DOHH2 (cell line): Measurements from ENCODE around the gene FBXL17.

Source experiments
- H3F3A ChIP-seq: fragments of 200-600 bp; sonication (generic), shearing (Covaris generic); 2 replicates; pipeline ENCODE4 v1.6.0; 2016; ENCODE audit warnings: antibody characterized with exemption, mild to moderate bottlenecking; ENCODE audit not compliant: control insufficient read depth, insufficient read depth
- H3K27ac ChIP-seq: fragments of 200-600 bp; sonication (generic); 2 replicates; pipeline ENCODE4 v1.5.1; 2014; ENCODE audit warnings: low read depth, mild to moderate bottlenecking, low read length, moderate library complexity
- H3K27me3 ChIP-seq: fragments of 200-600 bp; sonication (generic); 2 replicates; pipeline ENCODE4 v1.6.1; 2014; ENCODE audit warnings: mild to moderate bottlenecking, low read length, mixed read lengths; ENCODE audit not compliant: control insufficient read depth
- H3K36me3 ChIP-seq: fragments of 200-600 bp; sonication (generic); 2 replicates; pipeline ENCODE4 v1.6.1; 2014; ENCODE audit warnings: mild to moderate bottlenecking, low read length, moderate library complexity, mixed read lengths; ENCODE audit not compliant: control insufficient read depth
- H3K4me1 ChIP-seq: fragments of 200-600 bp; sonication (generic); 2 replicates; pipeline ENCODE4 v1.6.1; 2014; ENCODE audit warnings: mild to moderate bottlenecking, low read length, mixed read lengths; ENCODE audit not compliant: control insufficient read depth
- H3K4me2 ChIP-seq: fragments of 200-600 bp; sonication (generic); 2 replicates; pipeline ENCODE4 v1.6.0; 2014; ENCODE audit warnings: mild to moderate bottlenecking, low read length, moderate library complexity
- H3K4me3 ChIP-seq: fragments of 200-600 bp; sonication (generic); 2 replicates; pipeline ENCODE4 v1.5.1; 2014; ENCODE audit warnings: mild to moderate bottlenecking, low read length, mixed read lengths
- H3K79me2 ChIP-seq: fragments of 200-600 bp; sonication (generic); 2 replicates; pipeline ENCODE4 v1.6.1; 2014; ENCODE audit warnings: mild to moderate bottlenecking, low read length, mixed read lengths; ENCODE audit not compliant: control insufficient read depth
- H3K9me2 ChIP-seq: fragments of 200-600 bp; sonication (generic); replicated peaks from 2 replicates; pipeline ENCODE4 v1.6.1; 2014; ENCODE audit warnings: mild to moderate bottlenecking, low read length, mixed read lengths; ENCODE audit not compliant: control insufficient read depth
- H3K9me3 ChIP-seq: fragments of 200-600 bp; sonication (generic); 2 replicates; pipeline ENCODE4 v1.6.1; 2014; ENCODE audit warnings: antibody characterized with exemption, low read length, mixed read lengths; ENCODE audit not compliant: control insufficient read depth, insufficient read depth
- H4K20me1 ChIP-seq: fragments of 200-600 bp; sonication (generic); 2 replicates; pipeline ENCODE4 v1.6.0; 2014; ENCODE audit warnings: low read depth, mild to moderate bottlenecking, antibody characterized with exemption, low read length, moderate library complexity; ENCODE audit not compliant: control insufficient read depth, insufficient read depth
- CTCF ChIP-seq: fragments of 200-600 bp; sonication (generic); IDR thresholded peaks from one replicate; pipeline ENCODE4 v1.5.1; 2014; ENCODE audit warnings: antibody characterized with exemption, mild to moderate bottlenecking, low read depth, low read length; ENCODE audit not compliant: poor library complexity, severe bottlenecking
- EZH2phosphoT487 ChIP-seq: fragments of 200-600 bp; sonication (generic); IDR thresholded peaks from 2 replicates; pipeline ENCODE4 v1.6.1; 2017; ENCODE audit warnings: borderline replicate concordance, mild to moderate bottlenecking, antibody characterized with exemption, low read length, moderate library complexity, mixed read lengths

FBXL17 gene

GRCh38 chr5:107925200-107925599 lies 456.7 kb downstream of the FBXL17 start:
- Histone ChIP-seq H3K27me3 (no peaks in the 10 kb centered on the region), H3K4me1 (no peaks in the 10 kb centered on the region), H3K36me3 (no peaks in the 10 kb centered on the region), H3K27ac (no peak overlapping the region), H3F3A (no peaks in the 10 kb centered on the region), H3K4me2 (no peak overlapping the region), H3K9me3 (no peaks in the 10 kb centered on the region), H4K20me1 (no peaks in the 10 kb centered on the region), H3K9me2 (no peaks in the 10 kb centered on the region), H3K79me2 (no peaks in the 10 kb centered on the region), H3K4me3 (no peak overlapping the region)
- TF ChIP-seq CTCF (no peak), EZH2phosphoT487 (no peak)

GRCh38 chr5:107919969-107920368 lies 461.9 kb downstream of the FBXL17 start:
- Histone ChIP-seq H3K36me3 (no peaks in the 10 kb centered on the region), H3F3A (no peaks in the 10 kb centered on the region), H3K4me2 (no peak overlapping the region), H3K79me2 (no peaks in the 10 kb centered on the region), H3K9me3 (no peaks in the 10 kb centered on the region), H3K4me3 (no peak overlapping the region), H3K9me2 (no peaks in the 10 kb centered on the region), H3K27ac (no peak overlapping the region), H3K4me1 (no peaks in the 10 kb centered on the region), H4K20me1 (no peaks in the 10 kb centered on the region; the same call in 1 of the 2 replicates), H3K27me3 (no peaks in the 10 kb centered on the region)
- TF ChIP-seq CTCF: no peak
- no peak for TF ChIP-seq EZH2phosphoT487

DNA sequence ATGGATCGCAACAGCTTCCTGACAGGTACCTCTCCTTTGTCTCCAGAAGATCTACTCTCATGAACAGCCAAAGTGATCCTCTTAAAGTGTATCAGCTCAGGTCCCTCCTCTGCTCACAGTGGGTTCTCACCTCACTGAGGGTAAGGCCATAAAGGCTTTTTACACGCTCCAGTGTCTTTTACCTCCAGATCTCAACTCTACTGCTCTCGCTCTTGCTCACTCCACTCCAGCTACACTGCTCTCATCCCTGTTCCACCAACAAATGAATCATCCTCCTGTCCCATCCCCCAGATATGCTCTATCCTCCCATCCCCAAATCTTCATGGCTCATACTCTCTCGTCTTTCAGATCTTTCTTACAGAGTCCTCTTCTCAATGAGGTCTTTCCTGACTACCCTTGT lies 462.5 kb downstream of the FBXL17 start:
- H3K36me3 ChIP-seq: no peaks in the 10 kb centered on the region
- no peaks in the 10 kb centered on the region for H3K9me2 ChIP-seq
- H3K9me3 ChIP-seq: no peaks in the 10 kb centered on the region
- H3K4me2 ChIP-seq: no peak overlapping the region
- no peak overlapping the region for H3K27ac ChIP-seq
- H3F3A ChIP-seq: no peaks in the 10 kb centered on the region
- no peaks in the 10 kb centered on the region; the same call in 1 of the 2 replicates for H4K20me1 ChIP-seq
- H3K79me2 ChIP-seq: no peaks in the 10 kb centered on the region
- H3K4me1 ChIP-seq: no peaks in the 10 kb centered on the region
- TF ChIP-seq EZH2phosphoT487 (no peak), CTCF (no peak)
- H3K27me3 ChIP-seq: no peaks in the 10 kb centered on the region
- no peak overlapping the region for H3K4me3 ChIP-seq

- H3K4me1 ChIP-seq: no peaks in the 10 kb centered on the region
- H3F3A ChIP-seq: no peaks in the 10 kb centered on the region
- no peaks in the 10 kb centered on the region for H3K27me3 ChIP-seq
- H3K27ac ChIP-seq: no peak overlapping the region
- no peak overlapping the region for H3K4me3 ChIP-seq
- no peak for TF ChIP-seq CTCF
- no peaks in the 10 kb centered on the region for H3K9me3 ChIP-seq
- H3K9me2 ChIP-seq: no peaks in the 10 kb centered on the region
- H3K4me2 ChIP-seq: no peak overlapping the region
- H3K36me3 ChIP-seq: no peaks in the 10 kb centered on the region
- H4K20me1 ChIP-seq: no peaks in the 10 kb centered on the region; the same call in 1 of the 2 replicates
- no peaks in the 10 kb centered on the region for H3K79me2 ChIP-seq
Measured at GRCh38 chr5:107917983-107918382, 463.9 kb downstream of the FBXL17 start.
